SK-N-SH (cell line): ENCODE measurements around the gene RCOR2.

Experiments used
- CTCF ChIP-seq: fragments of 200-600 bp; sonication (generic); IDR thresholded peaks from 2 replicates; pipeline ENCODE4 v1.6.1; 2017; ENCODE audit warnings: antibody characterized with exemption, mild to moderate bottlenecking, moderate library complexity
- ELF1 ChIP-seq: IDR thresholded peaks from 2 replicates; pipeline ENCODE4 v1.4.0; 2012
- EP300 ChIP-seq, 2 experiments: IDR thresholded peaks; 2 replicates each; pipeline versions ENCODE4 v1.4.0 to v1.6.1; 2012; ENCODE audit warnings: borderline replicate concordance in 1 of 2, low read depth in 1 of 2, low read length in 1 of 2
- FOXJ3 ChIP-seq: sonication (generic); formaldehyde crosslinking; IDR thresholded peaks from 2 replicates; pipeline ENCODE4 v1.5.1; 2020; ENCODE audit warnings: mild to moderate bottlenecking, missing genetic modification reagents
- FOXM1 ChIP-seq: IDR thresholded peaks from 2 replicates; pipeline ENCODE4 v1.4.0; 2012; ENCODE audit warnings: low read depth, mild to moderate bottlenecking
- MAX ChIP-seq: IDR thresholded peaks from 2 replicates; pipeline ENCODE4 v1.4.0; 2012; ENCODE audit warnings: low read depth
- POLR2AphosphoS5 ChIP-seq: IDR thresholded peaks from 2 replicates; pipeline ENCODE4 v1.6.1; 2012; ENCODE audit warnings: low read depth, low read length
- RAD21 ChIP-seq: IDR thresholded peaks from 2 replicates; pipeline ENCODE4 v1.6.1; 2012; ENCODE audit warnings: mild to moderate bottlenecking, low read length
- RXRA ChIP-seq: IDR thresholded peaks from 2 replicates; pipeline ENCODE4 v1.4.0; 2012; ENCODE audit warnings: low read depth, mild to moderate bottlenecking, borderline replicate concordance
- SIN3A ChIP-seq: IDR thresholded peaks from 2 replicates; pipeline ENCODE4 v1.6.1; 2012; ENCODE audit warnings: low read depth, mild to moderate bottlenecking, low read length, moderate library complexity, borderline replicate concordance
- TAF1 ChIP-seq: IDR thresholded peaks from 2 replicates; pipeline ENCODE4 v1.6.1; 2012; ENCODE audit warnings: low read depth, mild to moderate bottlenecking, low read length, moderate library complexity, borderline replicate concordance
- TCF12 ChIP-seq: IDR thresholded peaks from 2 replicates; pipeline ENCODE4 v1.4.0; 2012
- YY1 ChIP-seq: IDR thresholded peaks from 2 replicates; pipeline ENCODE4 v1.4.0; 2012; ENCODE audit warnings: low read depth, mild to moderate bottlenecking
- ZBTB33 ChIP-seq: IDR thresholded peaks from 2 replicates; pipeline ENCODE4 v1.4.0; 2012; ENCODE audit warnings: low read depth, borderline replicate concordance

- no peak for TF ChIP-seq MAX
- TF ChIP-seq POLR2AphosphoS5, result no peak
- no peak for TF ChIP-seq EP300 (IDR thresholded peaks at IDR 0.05; ENCODE audit: borderline replicate concordance in 1 of 2, low read depth in 1 of 2, low read length in 1 of 2)
- no peak for TF ChIP-seq CTCF
- TF ChIP-seq TCF12, result no peak
- TF ChIP-seq ELF1, result no peak
- TF ChIP-seq RAD21, result no peak
- TF ChIP-seq YY1, result no peak
- no peak for TF ChIP-seq FOXJ3
- no peak for TF ChIP-seq FOXM1
- no peak for TF ChIP-seq SIN3A
- no peak for TF ChIP-seq ZBTB33
- no peak for TF ChIP-seq TAF1
- TF ChIP-seq RXRA, result no peak
Observed at GRCh38 chr11:63897459-63898146, 19.4 kb downstream of the RCOR2 start.
